ENCODE measurements around the gene VAMP8.
"Not testable (repeated sequence)": the region's sequence is repeated elsewhere in the genome, so short reads cannot be mapped to it uniquely, and the experiment has no call there.

VAMP8 gene

DNA sequence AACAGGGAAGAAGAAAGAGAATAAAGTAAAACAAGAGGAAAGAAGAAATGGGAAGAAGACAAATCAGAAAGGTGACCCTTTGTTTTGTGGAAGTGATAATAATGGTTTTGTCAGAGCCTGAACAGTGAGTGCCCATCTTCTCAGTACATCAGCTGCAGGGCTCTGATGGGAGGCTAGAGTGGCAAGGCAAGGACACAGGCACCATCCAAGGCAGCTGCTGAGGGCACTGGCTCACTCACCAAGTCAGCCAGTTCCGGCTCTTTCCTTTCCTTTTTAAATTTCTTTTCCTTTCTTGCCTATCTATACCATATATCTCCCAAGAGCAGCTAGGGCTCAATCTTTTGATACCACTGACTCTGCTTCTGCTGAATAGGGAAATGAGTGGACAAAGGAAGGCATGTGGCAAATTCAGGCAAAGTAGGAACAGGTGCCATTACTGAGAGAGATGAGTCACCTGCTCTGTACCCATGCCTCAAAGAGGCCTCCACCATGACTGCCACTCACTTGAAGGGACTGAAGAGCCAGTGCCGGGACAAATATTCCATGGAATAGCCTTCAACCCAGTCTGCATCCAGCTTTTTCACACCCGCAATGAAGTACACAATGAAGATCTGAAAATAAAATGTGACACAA, 22.3 kb upstream of the VAMP8 start:
- Histone ChIP-seq H3K27me3 (ENCODE audit: low read length) (no peaks in the 10 kb centered on the region), H2AFZ (ENCODE audit: low read depth, low read length, severe bottlenecking) (no peak overlapping the region), H3K4me2 (ENCODE audit: low read depth, low read length, poor library complexity, severe bottlenecking) (no peak overlapping the region), H3F3A (ENCODE audit: insufficient read depth) (no peaks in the 10 kb centered on the region), H3K9ac (ENCODE audit: low read length) (no peak overlapping the region), H3K4me3 (ENCODE audit: insufficient read depth, low read length, poor library complexity, severe bottlenecking) (no peak overlapping the region), H3K9me2 (replicated peaks; ENCODE audit: insufficient read depth, low read length) (no peaks in the 10 kb centered on the region), H3K27ac (ENCODE audit: low read depth, low read length) (no peak overlapping the region), H4K20me1 (ENCODE audit: low read depth, low read length) (no peaks in the 10 kb centered on the region), H3K36me3 (ENCODE audit: low read length) (no peaks in the 10 kb centered on the region; the same call in 1 of the 2 replicates), H3K79me2 (ENCODE audit: insufficient read depth, low read length) (peaks cover 17% of the 10 kb centered on the region; the same call in 1 of the 2 replicates), H3K9me3 (ENCODE audit: insufficient read depth, low read length) (no peaks in the 10 kb centered on the region)
- TF ChIP-seq EZH2phosphoT487 (conservative IDR thresholded peaks at IDR 0.05; ENCODE audit: low read length): no peak
- TF ChIP-seq, protein P1, sequence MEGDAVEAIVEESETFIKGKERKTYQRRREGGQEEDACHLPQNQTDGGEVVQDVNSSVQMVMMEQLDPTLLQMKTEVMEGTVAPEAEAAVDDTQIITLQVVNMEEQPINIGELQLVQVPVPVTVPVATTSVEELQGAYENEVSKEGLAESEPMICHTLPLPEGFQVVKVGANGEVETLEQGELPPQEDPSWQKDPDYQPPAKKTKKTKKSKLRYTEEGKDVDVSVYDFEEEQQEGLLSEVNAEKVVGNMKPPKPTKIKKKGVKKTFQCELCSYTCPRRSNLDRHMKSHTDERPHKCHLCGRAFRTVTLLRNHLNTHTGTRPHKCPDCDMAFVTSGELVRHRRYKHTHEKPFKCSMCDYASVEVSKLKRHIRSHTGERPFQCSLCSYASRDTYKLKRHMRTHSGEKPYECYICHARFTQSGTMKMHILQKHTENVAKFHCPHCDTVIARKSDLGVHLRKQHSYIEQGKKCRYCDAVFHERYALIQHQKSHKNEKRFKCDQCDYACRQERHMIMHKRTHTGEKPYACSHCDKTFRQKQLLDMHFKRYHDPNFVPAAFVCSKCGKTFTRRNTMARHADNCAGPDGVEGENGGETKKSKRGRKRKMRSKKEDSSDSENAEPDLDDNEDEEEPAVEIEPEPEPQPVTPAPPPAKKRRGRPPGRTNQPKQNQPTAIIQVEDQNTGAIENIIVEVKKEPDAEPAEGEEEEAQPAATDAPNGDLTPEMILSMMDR (IDR thresholded peaks at IDR 0.05; ENCODE audit: insufficient read depth, low read length, poor library complexity, severe bottlenecking): no peak

DNA sequence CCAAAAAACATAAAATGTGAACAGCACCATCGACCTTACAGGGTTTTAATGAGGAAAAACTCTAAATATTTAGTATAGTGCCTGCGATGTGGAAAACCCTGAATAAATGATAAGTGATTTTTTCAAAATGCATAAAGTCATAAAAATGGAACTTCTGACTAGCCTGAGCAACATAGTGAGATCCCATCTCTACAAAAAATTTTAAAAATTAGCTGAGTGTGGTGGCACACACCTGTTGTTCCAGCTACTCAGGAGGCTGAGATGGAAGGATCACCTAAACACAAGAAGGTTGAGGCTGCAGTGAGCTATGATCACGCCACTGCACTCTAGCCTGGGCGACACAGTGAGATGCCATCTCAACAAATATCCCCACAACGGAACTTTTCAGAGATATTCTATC, 20.3 kb upstream of the VAMP8 start:
- no peak for TF ChIP-seq EZH2phosphoT487 (conservative IDR thresholded peaks at IDR 0.05; ENCODE audit: low read length)
- TF ChIP-seq, protein P1 (IDR thresholded peaks at IDR 0.05; ENCODE audit: insufficient read depth, low read length, poor library complexity, severe bottlenecking): no peak
- no peak overlapping the region for H3K4me2 ChIP-seq (ENCODE audit: low read depth, low read length, poor library complexity, severe bottlenecking)
- H3K9ac ChIP-seq (ENCODE audit: low read length): no peak overlapping the region
- peaks cover 25% of the 10 kb centered on the region for H3K79me2 ChIP-seq (ENCODE audit: insufficient read depth, low read length)
- no peak overlapping the region for H2AFZ ChIP-seq (ENCODE audit: low read depth, low read length, severe bottlenecking)
- no peaks in the 10 kb centered on the region for H4K20me1 ChIP-seq (ENCODE audit: low read depth, low read length)
- no peaks in the 10 kb centered on the region for H3K9me3 ChIP-seq (ENCODE audit: insufficient read depth, low read length)
- no peak overlapping the region for H3K4me3 ChIP-seq (ENCODE audit: insufficient read depth, low read length, poor library complexity, severe bottlenecking)
- no peak overlapping the region for H3K27ac ChIP-seq (ENCODE audit: low read depth, low read length)
- no peaks in the 10 kb centered on the region for H3K9me2 ChIP-seq (replicated peaks; ENCODE audit: insufficient read depth, low read length)
- no peaks in the 10 kb centered on the region; the same call in 1 of the 2 replicates for H3K36me3 ChIP-seq (ENCODE audit: low read length)
- no peaks in the 10 kb centered on the region for H3F3A ChIP-seq (ENCODE audit: insufficient read depth)
- no peaks in the 10 kb centered on the region for H3K27me3 ChIP-seq (ENCODE audit: low read length)

DNA sequence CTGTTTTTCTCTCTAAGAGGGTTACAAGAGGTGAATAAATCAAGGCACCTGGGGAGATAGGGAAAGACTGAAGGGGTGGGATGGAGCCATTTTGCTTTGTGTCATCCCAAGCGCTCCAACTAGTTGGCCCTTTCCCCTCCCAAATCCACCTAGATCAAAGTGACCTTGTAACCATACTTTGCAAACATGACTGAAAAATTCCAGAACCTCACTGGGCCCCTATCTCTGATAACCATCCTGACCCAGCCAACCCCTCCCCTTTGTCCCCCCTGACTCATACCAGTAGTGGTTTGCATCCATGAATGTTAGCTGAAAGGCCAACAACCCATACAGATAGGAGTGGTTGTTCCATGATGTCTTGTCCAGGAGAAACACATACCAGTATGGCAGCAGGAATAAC, 19.2 kb upstream of the VAMP8 start:
- no peaks in the 10 kb centered on the region; the same call in 1 of the 2 replicates for H3K36me3 ChIP-seq (ENCODE audit: low read length)
- peaks cover 25% of the 10 kb centered on the region for H3K79me2 ChIP-seq (ENCODE audit: insufficient read depth, low read length)
- no peaks in the 10 kb centered on the region for H3K9me3 ChIP-seq (ENCODE audit: insufficient read depth, low read length)
- no peak overlapping the region for H3K4me3 ChIP-seq (ENCODE audit: insufficient read depth, low read length, poor library complexity, severe bottlenecking)
- H3K27ac ChIP-seq (ENCODE audit: low read depth, low read length): no peak overlapping the region
- H3K9ac ChIP-seq (ENCODE audit: low read length): no peak overlapping the region
- H3F3A ChIP-seq (ENCODE audit: insufficient read depth): no peaks in the 10 kb centered on the region
- H3K9me2 ChIP-seq (replicated peaks; ENCODE audit: insufficient read depth, low read length): no peaks in the 10 kb centered on the region
- H4K20me1 ChIP-seq (ENCODE audit: low read depth, low read length): no peaks in the 10 kb centered on the region
- no peaks in the 10 kb centered on the region for H3K27me3 ChIP-seq (ENCODE audit: low read length)
- TF ChIP-seq EZH2phosphoT487 (conservative IDR thresholded peaks at IDR 0.05; ENCODE audit: low read length): no peak
- TF ChIP-seq, protein P1 (IDR thresholded peaks at IDR 0.05; ENCODE audit: insufficient read depth, low read length, poor library complexity, severe bottlenecking): no peak
- no peak overlapping the region for H3K4me2 ChIP-seq (ENCODE audit: low read depth, low read length, poor library complexity, severe bottlenecking)
- no peak overlapping the region for H2AFZ ChIP-seq (ENCODE audit: low read depth, low read length, severe bottlenecking)

DNA sequence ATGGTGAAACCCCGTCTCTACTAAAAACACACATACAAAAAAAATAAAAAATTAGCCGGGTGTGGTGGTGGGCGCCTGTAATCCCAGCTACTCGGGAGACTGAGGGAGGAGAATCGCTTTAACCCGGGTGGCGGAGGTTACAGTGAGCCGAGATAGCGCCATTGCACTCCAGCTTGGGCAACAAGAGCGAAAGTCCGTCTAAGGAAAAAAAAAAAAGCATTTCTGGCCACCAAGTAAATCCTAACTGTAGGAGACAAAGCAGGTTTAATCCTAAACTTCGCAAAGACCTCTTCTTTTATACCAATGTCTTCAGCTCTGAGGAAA, 17.0 kb upstream of the VAMP8 start:
- H3K9me3 ChIP-seq (ENCODE audit: insufficient read depth, low read length); H2AFZ ChIP-seq (ENCODE audit: low read depth, low read length, severe bottlenecking); H4K20me1 ChIP-seq (ENCODE audit: low read depth, low read length); H3K36me3 ChIP-seq (ENCODE audit: low read length); H3K27ac ChIP-seq (ENCODE audit: low read depth, low read length); H3K27me3 ChIP-seq (ENCODE audit: low read length); H3K9me2 ChIP-seq (replicated peaks; ENCODE audit: insufficient read depth, low read length); H3F3A ChIP-seq (ENCODE audit: insufficient read depth): not testable (repeated sequence)
- peak overlapping the region; percentile 69 for H3K9ac ChIP-seq (ENCODE audit: low read length)
- H3K4me2 ChIP-seq (ENCODE audit: low read depth, low read length, poor library complexity, severe bottlenecking): peak overlapping the region; percentile 87
- H3K79me2 ChIP-seq (ENCODE audit: insufficient read depth, low read length): peaks cover 25% of the 10 kb centered on the region
- peak overlapping the region; percentile 74 for H3K4me3 ChIP-seq (ENCODE audit: insufficient read depth, low read length, poor library complexity, severe bottlenecking)
